ENCODE measurements around the gene CENPH.

CENPH gene

DNA sequence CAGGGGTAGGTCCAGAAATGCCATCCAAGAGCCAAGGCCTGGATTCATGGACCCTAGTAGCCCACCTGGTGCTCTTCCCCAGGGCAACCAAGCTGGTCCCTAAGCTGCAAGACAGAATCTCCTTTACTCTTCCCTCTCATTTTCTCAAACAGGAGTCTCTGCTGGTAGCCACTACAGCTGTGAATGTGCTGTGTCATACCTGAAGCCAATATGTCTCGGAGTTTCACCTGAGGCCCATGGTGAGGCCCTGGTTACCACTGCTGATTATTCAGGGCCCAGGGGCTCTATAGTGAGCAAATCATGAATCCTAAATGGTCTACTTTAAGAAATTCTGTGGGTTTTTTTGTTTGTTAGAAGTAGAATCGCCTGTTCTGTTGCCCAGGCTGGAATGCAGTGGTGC lies 61.2 kb downstream of the CENPH start:
- no peak for DNase-seq (ENCODE audit: low read depth)

DNA sequence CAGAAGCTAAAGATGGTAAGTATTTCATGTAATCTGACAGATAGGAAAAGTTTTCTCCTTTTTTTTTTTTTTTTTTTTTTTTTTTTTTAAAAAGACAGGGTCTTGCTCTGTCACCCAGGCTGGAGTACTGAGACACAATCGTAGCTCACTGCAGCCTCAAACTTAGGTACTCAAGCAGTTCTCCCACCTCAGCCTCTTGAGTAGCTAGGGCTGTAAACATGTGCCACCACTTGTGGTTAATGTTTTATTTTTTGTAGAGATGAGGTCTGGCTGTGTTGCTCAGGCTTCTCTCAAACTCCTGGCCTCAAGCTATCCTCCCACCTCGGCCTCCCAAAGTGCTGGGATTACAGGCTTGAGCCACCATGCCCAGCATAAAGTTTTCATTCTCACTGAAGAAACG lies 63.1 kb downstream of the CENPH start:
- DNase-seq (ENCODE audit: low read depth) = no peak

DNA sequence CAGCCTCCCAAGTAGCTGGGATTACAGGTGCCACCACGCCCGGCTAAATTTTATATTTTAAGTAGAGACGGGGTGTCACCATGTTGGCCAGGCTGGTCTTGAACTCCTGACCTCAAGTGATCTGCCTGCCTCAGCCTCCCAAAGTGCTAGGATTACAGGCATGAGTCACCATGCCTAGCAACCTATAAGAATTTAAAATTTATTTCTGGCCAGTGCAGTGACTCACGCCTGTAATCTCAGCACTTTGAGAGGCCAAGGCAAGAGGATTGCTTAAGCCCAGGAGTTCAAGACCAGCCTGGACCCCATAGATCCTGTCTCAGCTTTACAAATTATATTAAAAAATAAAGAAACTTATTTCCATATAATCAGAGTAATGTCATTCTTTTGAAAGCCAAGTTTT lies 66.6 kb downstream of the CENPH start:
- DNase-seq (ENCODE audit: low read depth) = peak; percentile 52

DNA sequence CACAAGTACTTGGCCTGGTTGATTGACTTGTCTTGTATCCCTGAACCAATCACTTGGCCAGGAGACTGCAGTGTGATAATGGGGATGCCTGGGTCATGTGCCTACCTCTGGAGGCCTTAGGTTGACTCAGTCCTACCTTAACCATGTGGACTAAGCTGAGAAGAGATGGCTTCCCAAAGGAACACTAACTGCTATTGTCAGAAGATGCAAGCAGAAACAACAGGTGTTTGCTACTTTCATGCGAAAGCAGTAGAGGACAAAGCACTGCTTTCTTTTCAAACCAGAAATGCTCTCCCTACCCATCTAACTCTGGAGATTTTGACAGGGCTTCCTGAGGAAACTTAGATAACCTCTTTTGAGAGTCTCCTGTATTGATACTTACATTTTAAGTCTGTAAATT lies 68.2 kb downstream of the CENPH start:
- no peak for DNase-seq (ENCODE audit: low read depth)
